ENCODE measurements around the gene BBS12. TPM values are rescaled to one million over a fixed set of nuclear protein-coding genes. Genes with fewer than 3 reads are reported as not detected.

BBS12 gene
- total RNA-seq, 2 experiments from 2014 or later, result 0.80 to 0.84 TPM

GRCh38 chr4:122706511-122706910 is 26.0 kb upstream of the BBS12 start:
- ChIA-PET CTCF (no interaction called here), POLR2A (no interaction called here)
- intact Hi-C loops (cut with DNase I, micrococcal nuclease), result no loop called here

GRCh38 chr4:122707497-122707896 is 25.0 kb upstream of the BBS12 start:
- no peak for TF ChIP-seq CTCF (IDR thresholded peaks at IDR 0.05)
- Mint-ChIP-seq H3K4me3 (no peak overlapping the region), H3K4me1 (ENCODE audit: low read depth) (peaks cover 10% of the 10 kb centered on the region), H3K9me3 (no peaks in the 10 kb centered on the region), H3K36me3 (ENCODE audit: low read depth) (no peaks in the 10 kb centered on the region), H3K27me3 (no peaks in the 10 kb centered on the region), H3K27ac (no peak overlapping the region)
- H3K36me3 ChIP-seq (ENCODE audit: insufficient read depth, low read length), result no peaks in the 10 kb centered on the region
- H3K4me3 ChIP-seq (ENCODE audit: low read length), result no peak overlapping the region
- DNase-seq, result no peak
- CTCF ChIA-PET, result interaction anchor here (0.6 to 1.2 kb wide), 2 partner anchors 9 to 106 kb away, joined by 4 to 5 read pairs; no protein-coding TSS in a partner anchor
- H3K27ac ChIP-seq (ENCODE audit: low read depth in 1 of 2, low read length in 2 of 2), result no peak overlapping the region
- intact Hi-C loops (cut with DNase I, micrococcal nuclease), result no loop called here
- H3K27me3 ChIP-seq (ENCODE audit: control insufficient read depth in 1 of 2, insufficient read depth in 2 of 2, low read length in 2 of 2), result no peaks in the 10 kb centered on the region
- POLR2A ChIA-PET, result no interaction called here
- no peak for ATAC-seq (ENCODE audit: poor library complexity)
- H3K9me3 ChIP-seq (ENCODE audit: control insufficient read depth in 1 of 2, insufficient read depth in 1 of 2, low read length in 2 of 2), result no peaks in the 10 kb centered on the region
- H3K4me1 ChIP-seq (ENCODE audit: insufficient read depth, low read length), result no peaks in the 10 kb centered on the region

More at GRCh38 chr4:122706511-122706910, 26.0 kb upstream of the BBS12 start:
- Histone ChIP-seq H3K27ac (ENCODE audit: low read depth in 1 of 2, low read length in 2 of 2) (no peak overlapping the region), H3K9me3 (ENCODE audit: control insufficient read depth in 1 of 2, insufficient read depth in 1 of 2, low read length in 2 of 2) (no peaks in the 10 kb centered on the region), H3K36me3 (ENCODE audit: insufficient read depth, low read length) (no peaks in the 10 kb centered on the region), H3K4me3 (ENCODE audit: low read length) (no peak overlapping the region), H3K4me1 (ENCODE audit: insufficient read depth, low read length) (no peaks in the 10 kb centered on the region), H3K27me3 (ENCODE audit: control insufficient read depth in 1 of 2, insufficient read depth in 2 of 2, low read length in 2 of 2) (no peaks in the 10 kb centered on the region)
- H3K27me3 Mint-ChIP-seq, result no peaks in the 10 kb centered on the region
- TF ChIP-seq CTCF (IDR thresholded peaks at IDR 0.05), result no peak
- no peak overlapping the region for H3K4me3 Mint-ChIP-seq
- DNase-seq (no peak), ATAC-seq (ENCODE audit: poor library complexity) (no peak)
- H3K36me3 Mint-ChIP-seq (ENCODE audit: low read depth), result no peaks in the 10 kb centered on the region
- no peaks in the 10 kb centered on the region for H3K9me3 Mint-ChIP-seq
- no peak overlapping the region for H3K27ac Mint-ChIP-seq
- H3K4me1 Mint-ChIP-seq (ENCODE audit: low read depth), result peaks cover 10% of the 10 kb centered on the region

- POLR2A ChIA-PET, result interaction anchor here (1.5 kb wide), 1 partner anchor 23 kb away, joined by 3 read pairs; the partner anchor contains the start of gene BBS12
- Mint-ChIP-seq H3K36me3 (ENCODE audit: low read depth) (no peaks in the 10 kb centered on the region), H3K9me3 (no peaks in the 10 kb centered on the region), H3K4me3 (no peak overlapping the region), H3K27ac (no peak overlapping the region), H3K4me1 (ENCODE audit: low read depth) (peaks cover 10% of the 10 kb centered on the region), H3K27me3 (no peaks in the 10 kb centered on the region)
- intact Hi-C loops (cut with DNase I, micrococcal nuclease), result no loop called here
- Histone ChIP-seq H3K9me3 (ENCODE audit: control insufficient read depth in 1 of 2, insufficient read depth in 1 of 2, low read length in 2 of 2) (no peaks in the 10 kb centered on the region), H3K4me3 (ENCODE audit: low read length) (no peak overlapping the region), H3K36me3 (ENCODE audit: insufficient read depth, low read length) (no peaks in the 10 kb centered on the region), H3K27me3 (ENCODE audit: control insufficient read depth in 1 of 2, insufficient read depth in 2 of 2, low read length in 2 of 2) (no peaks in the 10 kb centered on the region), H3K27ac (ENCODE audit: low read depth in 1 of 2, low read length in 2 of 2) (no peak overlapping the region), H3K4me1 (ENCODE audit: insufficient read depth, low read length) (no peaks in the 10 kb centered on the region)
- no peak for TF ChIP-seq CTCF (IDR thresholded peaks at IDR 0.05)
- ATAC-seq (ENCODE audit: poor library complexity), result no peak
- no peak for DNase-seq
- CTCF ChIA-PET, result interaction anchor here (0.6 kb wide), 1 partner anchor 272 kb away, joined by 3 read pairs; no protein-coding TSS in a partner anchor
Measured at GRCh38 chr4:122709236-122709635, 23.3 kb upstream of the BBS12 start.
